ENCODE measurements around the gene SFXN5.

DNA sequence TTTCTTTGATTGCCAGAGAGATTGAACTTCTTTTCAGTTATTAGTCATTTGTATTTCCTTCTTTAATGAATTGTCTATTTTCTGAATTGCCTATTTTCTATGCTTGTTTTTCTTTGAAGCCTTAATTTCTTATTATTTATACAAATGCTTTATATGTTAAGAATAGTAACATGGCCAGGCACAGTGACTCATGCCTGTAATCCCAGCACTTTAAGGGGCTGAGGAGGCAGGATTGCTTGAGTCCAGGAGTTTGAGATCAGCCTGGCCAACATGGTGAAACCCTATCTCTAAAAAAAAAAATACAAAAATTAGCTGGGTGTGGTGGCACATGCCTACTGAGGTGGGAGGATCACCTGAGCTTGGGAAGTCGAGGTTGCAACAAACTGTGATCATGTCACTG, 45.9 kb upstream of the SFXN5 start:
- TF ChIP-seq, protein P1, sequence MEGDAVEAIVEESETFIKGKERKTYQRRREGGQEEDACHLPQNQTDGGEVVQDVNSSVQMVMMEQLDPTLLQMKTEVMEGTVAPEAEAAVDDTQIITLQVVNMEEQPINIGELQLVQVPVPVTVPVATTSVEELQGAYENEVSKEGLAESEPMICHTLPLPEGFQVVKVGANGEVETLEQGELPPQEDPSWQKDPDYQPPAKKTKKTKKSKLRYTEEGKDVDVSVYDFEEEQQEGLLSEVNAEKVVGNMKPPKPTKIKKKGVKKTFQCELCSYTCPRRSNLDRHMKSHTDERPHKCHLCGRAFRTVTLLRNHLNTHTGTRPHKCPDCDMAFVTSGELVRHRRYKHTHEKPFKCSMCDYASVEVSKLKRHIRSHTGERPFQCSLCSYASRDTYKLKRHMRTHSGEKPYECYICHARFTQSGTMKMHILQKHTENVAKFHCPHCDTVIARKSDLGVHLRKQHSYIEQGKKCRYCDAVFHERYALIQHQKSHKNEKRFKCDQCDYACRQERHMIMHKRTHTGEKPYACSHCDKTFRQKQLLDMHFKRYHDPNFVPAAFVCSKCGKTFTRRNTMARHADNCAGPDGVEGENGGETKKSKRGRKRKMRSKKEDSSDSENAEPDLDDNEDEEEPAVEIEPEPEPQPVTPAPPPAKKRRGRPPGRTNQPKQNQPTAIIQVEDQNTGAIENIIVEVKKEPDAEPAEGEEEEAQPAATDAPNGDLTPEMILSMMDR (IDR thresholded peaks at IDR 0.05) = no peak
- no peak for TF ChIP-seq EP300 (IDR thresholded peaks at IDR 0.05)
